ENCODE measurements around the gene CACNA2D3.

The CACNA2D3 gene

GRCh38 chr3:54900838-54901591 lies 778.7 kb downstream of the CACNA2D3 start:
- H3K9me3 ChIP-seq (ENCODE audit: control insufficient read depth, insufficient read depth, low read length) = no peaks in the 10 kb centered on the region
- H3K9ac ChIP-seq (ENCODE audit: low read depth, low read length) = no peak overlapping the region

GRCh38 chr3:54901906-54902685 lies 779.7 kb downstream of the CACNA2D3 start:
- peaks cover 12% of the 10 kb centered on the region; the same call in 1 of the 2 replicates for H3K36me3 ChIP-seq (ENCODE audit: insufficient read depth, low read length)
- H3K4me1 ChIP-seq (ENCODE audit: insufficient read depth, low read length) = no peaks in the 10 kb centered on the region
- H3K9ac ChIP-seq (ENCODE audit: low read depth, low read length) = no peak overlapping the region
- H3K9me3 ChIP-seq (ENCODE audit: control insufficient read depth, insufficient read depth, low read length) = no peaks in the 10 kb centered on the region

More at GRCh38 chr3:54900838-54901591, 778.7 kb downstream of the CACNA2D3 start:
- Histone ChIP-seq H3K4me1 (ENCODE audit: insufficient read depth, low read length) (no peaks in the 10 kb centered on the region), H3K36me3 (ENCODE audit: insufficient read depth, low read length) (peaks cover 12% of the 10 kb centered on the region; the same call in 1 of the 2 replicates)

- Histone ChIP-seq H3K4me1 (ENCODE audit: insufficient read depth, low read length) (no peaks in the 10 kb centered on the region), H3K9ac (ENCODE audit: low read depth, low read length) (no peak overlapping the region), H3K9me3 (ENCODE audit: control insufficient read depth, insufficient read depth, low read length) (no peaks in the 10 kb centered on the region), H3K36me3 (ENCODE audit: insufficient read depth, low read length) (peaks cover 2% of the 10 kb centered on the region; the same call in 1 of the 2 replicates)
These were observed 783.0 kb downstream of the CACNA2D3 start for GRCh38 chr3:54905261-54905888.

- no peak overlapping the region for H3K9ac ChIP-seq (ENCODE audit: low read depth, low read length)
- H3K9me3 ChIP-seq (ENCODE audit: control insufficient read depth, insufficient read depth, low read length) = no peaks in the 10 kb centered on the region
- H3K4me1 ChIP-seq (ENCODE audit: insufficient read depth, low read length) = no peaks in the 10 kb centered on the region
- H3K36me3 ChIP-seq (ENCODE audit: insufficient read depth, low read length) = no peaks in the 10 kb centered on the region
These were observed 783.6 kb downstream of the CACNA2D3 start for GRCh38 chr3:54905920-54906319.

DNA sequence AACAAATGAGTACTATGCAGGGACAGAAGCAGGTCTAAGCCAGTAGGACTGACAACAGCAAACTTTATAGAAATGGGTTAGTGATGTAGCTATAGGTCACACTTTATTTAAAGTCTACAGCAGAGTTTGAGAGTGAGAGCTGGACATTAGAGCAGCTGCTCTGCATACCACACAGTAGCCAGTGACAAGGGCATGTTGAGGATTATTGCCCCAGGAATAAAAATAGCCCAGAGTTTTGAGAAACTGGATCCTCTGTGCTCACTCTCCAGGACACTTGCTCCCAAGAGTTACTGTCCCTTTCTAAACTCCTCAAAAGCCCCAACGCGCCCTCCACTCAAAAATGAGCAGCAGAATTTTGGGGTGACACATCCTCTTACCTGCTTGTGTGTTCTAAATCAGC lies 784.4 kb downstream of the CACNA2D3 start:
- H3K9me3 ChIP-seq (ENCODE audit: control insufficient read depth, insufficient read depth, low read length) = peaks cover 3% of the 10 kb centered on the region; the same call in 1 of the 2 replicates
- H3K4me1 ChIP-seq (ENCODE audit: insufficient read depth, low read length) = no peaks in the 10 kb centered on the region
- no peak overlapping the region for H3K9ac ChIP-seq (ENCODE audit: low read depth, low read length)
- no peaks in the 10 kb centered on the region for H3K36me3 ChIP-seq (ENCODE audit: insufficient read depth, low read length)

GRCh38 chr3:54909191-54909590 lies 786.8 kb downstream of the CACNA2D3 start:
- Histone ChIP-seq H3K36me3 (ENCODE audit: insufficient read depth, low read length) (no peaks in the 10 kb centered on the region), H3K9me3 (ENCODE audit: control insufficient read depth, insufficient read depth, low read length) (peaks cover 3% of the 10 kb centered on the region), H3K9ac (ENCODE audit: low read depth, low read length) (no peak overlapping the region), H3K4me1 (ENCODE audit: insufficient read depth, low read length) (no peaks in the 10 kb centered on the region)

DNA sequence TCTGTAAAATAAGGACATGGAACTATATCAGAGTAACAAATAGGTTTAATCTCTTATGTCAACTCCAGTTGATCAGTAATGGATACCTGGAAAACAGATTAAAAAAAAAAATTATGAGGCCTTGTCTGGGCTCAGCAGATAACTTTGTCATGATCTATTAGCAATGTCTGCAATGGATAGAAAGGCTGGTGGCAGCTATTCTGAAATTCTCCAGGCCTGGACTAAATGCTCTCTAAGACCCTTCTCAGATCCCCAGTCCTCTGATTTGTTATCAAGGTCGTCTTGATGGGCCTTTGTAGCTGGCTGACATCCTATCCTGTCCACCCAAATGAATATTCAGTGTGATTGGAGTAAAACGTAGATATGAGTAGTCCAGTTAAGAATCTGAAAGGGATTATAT lies 791.8 kb downstream of the CACNA2D3 start:
- H3K36me3 ChIP-seq (ENCODE audit: insufficient read depth, low read length) = no peaks in the 10 kb centered on the region; the same call in 1 of the 2 replicates

GRCh38 chr3:54915181-54915580 lies 792.8 kb downstream of the CACNA2D3 start:
- Histone ChIP-seq H3K4me1 (ENCODE audit: insufficient read depth, low read length) (no peaks in the 10 kb centered on the region), H3K36me3 (ENCODE audit: insufficient read depth, low read length) (peaks cover 3% of the 10 kb centered on the region; the same call in 1 of the 2 replicates), H3K9ac (ENCODE audit: low read depth, low read length) (no peak overlapping the region), H3K9me3 (ENCODE audit: control insufficient read depth, insufficient read depth, low read length) (peaks cover 3% of the 10 kb centered on the region)

More for the DNA sequence above, 791.8 kb downstream of the CACNA2D3 start:
- H3K9ac ChIP-seq (ENCODE audit: low read depth, low read length) = no peak overlapping the region
- peaks cover 3% of the 10 kb centered on the region for H3K9me3 ChIP-seq (ENCODE audit: control insufficient read depth, insufficient read depth, low read length)
- H3K4me1 ChIP-seq (ENCODE audit: insufficient read depth, low read length) = no peaks in the 10 kb centered on the region

DNA sequence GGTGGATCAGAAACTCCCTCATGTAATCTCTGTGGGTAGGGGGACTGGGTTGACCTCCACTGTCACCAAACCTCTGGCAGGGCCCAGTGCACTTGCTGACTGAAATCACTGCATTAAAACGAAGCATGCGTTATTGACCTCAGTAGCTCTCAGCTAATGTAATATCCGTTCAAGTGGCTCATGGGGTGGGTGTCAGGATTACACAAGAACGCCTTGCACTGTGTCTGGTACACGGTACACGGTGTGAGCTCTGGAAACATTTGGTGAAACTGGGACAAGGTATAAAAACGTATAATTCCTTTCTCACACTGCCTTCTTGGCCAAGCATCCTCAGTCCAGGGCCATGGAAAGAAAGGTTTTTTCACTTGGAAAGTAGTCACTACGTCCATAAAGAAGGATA lies 793.6 kb downstream of the CACNA2D3 start:
- H3K36me3 ChIP-seq (ENCODE audit: insufficient read depth, low read length) = peaks cover 3% of the 10 kb centered on the region; the same call in 1 of the 2 replicates
- no peaks in the 10 kb centered on the region for H3K4me1 ChIP-seq (ENCODE audit: insufficient read depth, low read length)
- no peak overlapping the region for H3K9ac ChIP-seq (ENCODE audit: low read depth, low read length)
- peaks cover 3% of the 10 kb centered on the region for H3K9me3 ChIP-seq (ENCODE audit: control insufficient read depth, insufficient read depth, low read length)

DNA sequence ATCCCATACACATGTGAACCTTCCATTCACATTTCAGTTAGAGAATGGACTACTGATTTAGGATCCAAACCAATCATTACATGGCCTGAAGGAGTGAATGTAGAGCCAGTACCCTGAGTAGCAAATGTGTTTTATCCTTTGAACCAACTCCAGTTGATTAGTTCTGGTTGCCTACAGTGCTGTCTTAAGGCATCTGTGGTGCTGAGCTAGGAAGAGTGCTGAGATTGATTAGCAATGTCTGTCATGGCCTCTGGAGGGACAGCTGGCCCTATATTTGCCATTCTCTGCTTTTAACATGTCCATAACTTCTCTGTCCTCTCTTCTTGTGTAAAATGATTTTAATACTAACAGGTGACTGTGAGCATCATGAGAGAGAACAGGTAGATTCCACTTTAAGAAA lies 794.4 kb downstream of the CACNA2D3 start:
- no peak overlapping the region for H3K9ac ChIP-seq (ENCODE audit: low read depth, low read length)
- H3K9me3 ChIP-seq (ENCODE audit: control insufficient read depth, insufficient read depth, low read length) = no peaks in the 10 kb centered on the region; the same call in 1 of the 2 replicates
- H3K36me3 ChIP-seq (ENCODE audit: insufficient read depth, low read length) = peaks cover 3% of the 10 kb centered on the region; the same call in 1 of the 2 replicates

DNA sequence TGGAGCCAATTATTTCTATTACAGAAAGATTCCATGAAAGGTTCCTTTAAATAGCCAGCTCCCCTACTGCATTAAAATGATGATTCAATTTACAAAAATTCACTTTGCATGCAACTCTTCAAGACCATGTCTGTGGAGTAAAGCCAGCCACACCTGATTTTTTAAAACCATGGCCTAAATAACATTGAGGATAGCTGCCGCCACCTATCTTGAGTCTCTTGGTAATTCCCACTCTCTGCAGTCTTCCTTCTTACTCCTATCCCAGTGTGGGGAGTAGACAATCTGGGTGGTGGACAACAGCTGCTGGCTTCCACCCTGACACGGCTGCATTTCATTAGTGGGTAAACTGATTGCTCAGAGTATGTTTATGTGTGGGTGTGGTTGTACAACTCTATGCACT lies 794.8 kb downstream of the CACNA2D3 start:
- no peaks in the 10 kb centered on the region; the same call in 1 of the 2 replicates for H3K9me3 ChIP-seq (ENCODE audit: control insufficient read depth, insufficient read depth, low read length)
- H3K9ac ChIP-seq (ENCODE audit: low read depth, low read length) = no peak overlapping the region
- no peaks in the 10 kb centered on the region for H3K4me1 ChIP-seq (ENCODE audit: insufficient read depth, low read length)
- peaks cover 3% of the 10 kb centered on the region; the same call in 1 of the 2 replicates for H3K36me3 ChIP-seq (ENCODE audit: insufficient read depth, low read length)

More for the DNA sequence above, 794.4 kb downstream of the CACNA2D3 start:
- H3K4me1 ChIP-seq (ENCODE audit: insufficient read depth, low read length) = no peaks in the 10 kb centered on the region

DNA sequence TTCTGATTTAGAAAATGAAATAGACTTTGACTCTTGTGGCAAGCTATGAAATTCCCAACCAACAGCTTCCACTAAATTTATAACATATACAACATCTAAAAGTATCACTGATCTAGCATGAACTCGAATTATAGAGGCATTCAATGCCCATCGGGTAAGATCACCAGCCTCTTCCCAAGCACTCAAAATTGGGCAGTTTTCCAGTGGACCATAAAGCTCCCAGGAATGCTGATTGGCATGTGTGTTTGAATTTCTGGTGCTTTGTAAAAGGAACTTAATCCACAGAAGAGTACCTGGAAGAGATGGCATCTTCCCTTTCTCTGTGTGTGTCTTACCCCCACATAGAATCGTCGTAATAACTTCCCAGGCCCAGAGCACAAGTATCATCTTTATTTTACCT lies 795.5 kb downstream of the CACNA2D3 start:
- H3K36me3 ChIP-seq (ENCODE audit: insufficient read depth, low read length) = peaks cover 3% of the 10 kb centered on the region; the same call in 1 of the 2 replicates
- no peaks in the 10 kb centered on the region for H3K4me1 ChIP-seq (ENCODE audit: insufficient read depth, low read length)
- H3K9ac ChIP-seq (ENCODE audit: low read depth, low read length) = no peak overlapping the region
- H3K9me3 ChIP-seq (ENCODE audit: control insufficient read depth, insufficient read depth, low read length) = no peaks in the 10 kb centered on the region

DNA sequence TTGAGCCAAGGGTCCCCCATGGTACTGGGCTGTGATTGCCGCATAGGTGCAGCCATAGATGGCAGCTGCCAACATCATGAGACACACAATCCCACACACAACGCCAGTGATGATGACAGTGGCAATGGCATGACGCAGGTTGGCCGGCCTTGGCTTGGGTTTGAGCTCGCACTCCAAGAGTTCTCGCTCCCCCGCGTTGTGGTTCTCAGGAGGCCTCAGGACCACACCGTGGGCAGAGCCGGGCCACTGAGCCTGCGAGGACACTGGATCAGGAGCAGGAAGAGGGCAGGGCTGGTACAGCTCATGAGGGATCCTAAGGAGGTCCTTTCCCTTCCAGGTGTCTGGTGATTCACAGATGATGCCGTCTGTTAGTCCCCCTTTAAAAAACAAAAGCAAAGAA lies 796.2 kb downstream of the CACNA2D3 start:
- no peaks in the 10 kb centered on the region for H3K4me1 ChIP-seq (ENCODE audit: insufficient read depth, low read length)

More for the DNA sequence above, 796.2 kb downstream of the CACNA2D3 start:
- peaks cover 3% of the 10 kb centered on the region; the same call in 1 of the 2 replicates for H3K36me3 ChIP-seq (ENCODE audit: insufficient read depth, low read length)
- H3K9ac ChIP-seq (ENCODE audit: low read depth, low read length) = no peak overlapping the region
- H3K9me3 ChIP-seq (ENCODE audit: control insufficient read depth, insufficient read depth, low read length) = no peaks in the 10 kb centered on the region
